ENCODE results near the gene YDJC. TPM values are rescaled to one million over a fixed set of nuclear protein-coding genes. Genes with fewer than 3 reads are reported as not detected.

YDJC gene
- total and polyA plus RNA-seq, 2 experiments from 2014 or later: 53.3 to 83.7 TPM

DNA sequence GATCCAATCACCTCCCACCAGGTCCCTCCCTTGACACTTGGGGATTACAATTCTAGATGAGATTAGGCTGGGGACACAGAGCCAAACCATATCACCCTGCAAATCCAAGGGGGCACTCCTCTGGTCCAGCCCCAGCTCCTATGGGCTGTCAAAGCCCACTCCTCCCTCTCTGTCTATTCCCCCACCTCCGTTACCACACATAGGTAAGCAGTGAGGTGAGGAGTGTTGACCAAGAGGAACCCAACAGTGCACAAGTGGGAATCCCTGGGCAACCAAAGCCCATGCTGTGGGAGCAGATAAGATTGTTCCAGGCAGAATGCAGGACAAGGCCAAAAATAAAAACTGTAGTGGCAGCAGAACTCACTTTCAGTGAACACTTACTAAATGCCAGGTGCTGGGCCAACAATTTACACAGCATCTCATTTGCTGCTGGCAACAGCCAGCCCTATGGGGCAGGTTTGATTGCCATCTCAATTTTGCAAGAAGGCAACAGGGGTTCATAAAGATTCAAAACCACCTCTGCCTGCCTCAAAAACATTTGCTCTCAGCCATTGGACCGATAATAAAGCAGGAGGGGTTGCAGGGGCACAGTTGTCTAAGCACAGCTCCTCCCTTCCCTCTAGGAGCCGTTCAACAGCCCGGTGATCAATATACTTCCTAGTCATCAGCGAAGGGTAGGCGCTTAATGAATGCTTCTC, 21.1 kb upstream of the YDJC start:
- H3K9me2 ChIP-seq (ENCODE audit: insufficient read depth): no peaks in the 10 kb centered on the region
- TF ChIP-seq NANOG (IDR thresholded peaks at IDR 0.05; ENCODE audit: borderline replicate concordance): no peak
- TF ChIP-seq, protein P1, sequence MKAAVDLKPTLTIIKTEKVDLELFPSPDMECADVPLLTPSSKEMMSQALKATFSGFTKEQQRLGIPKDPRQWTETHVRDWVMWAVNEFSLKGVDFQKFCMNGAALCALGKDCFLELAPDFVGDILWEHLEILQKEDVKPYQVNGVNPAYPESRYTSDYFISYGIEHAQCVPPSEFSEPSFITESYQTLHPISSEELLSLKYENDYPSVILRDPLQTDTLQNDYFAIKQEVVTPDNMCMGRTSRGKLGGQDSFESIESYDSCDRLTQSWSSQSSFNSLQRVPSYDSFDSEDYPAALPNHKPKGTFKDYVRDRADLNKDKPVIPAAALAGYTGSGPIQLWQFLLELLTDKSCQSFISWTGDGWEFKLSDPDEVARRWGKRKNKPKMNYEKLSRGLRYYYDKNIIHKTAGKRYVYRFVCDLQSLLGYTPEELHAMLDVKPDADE (IDR thresholded peaks at IDR 0.05): no peak
- TF ChIP-seq, protein P2, sequence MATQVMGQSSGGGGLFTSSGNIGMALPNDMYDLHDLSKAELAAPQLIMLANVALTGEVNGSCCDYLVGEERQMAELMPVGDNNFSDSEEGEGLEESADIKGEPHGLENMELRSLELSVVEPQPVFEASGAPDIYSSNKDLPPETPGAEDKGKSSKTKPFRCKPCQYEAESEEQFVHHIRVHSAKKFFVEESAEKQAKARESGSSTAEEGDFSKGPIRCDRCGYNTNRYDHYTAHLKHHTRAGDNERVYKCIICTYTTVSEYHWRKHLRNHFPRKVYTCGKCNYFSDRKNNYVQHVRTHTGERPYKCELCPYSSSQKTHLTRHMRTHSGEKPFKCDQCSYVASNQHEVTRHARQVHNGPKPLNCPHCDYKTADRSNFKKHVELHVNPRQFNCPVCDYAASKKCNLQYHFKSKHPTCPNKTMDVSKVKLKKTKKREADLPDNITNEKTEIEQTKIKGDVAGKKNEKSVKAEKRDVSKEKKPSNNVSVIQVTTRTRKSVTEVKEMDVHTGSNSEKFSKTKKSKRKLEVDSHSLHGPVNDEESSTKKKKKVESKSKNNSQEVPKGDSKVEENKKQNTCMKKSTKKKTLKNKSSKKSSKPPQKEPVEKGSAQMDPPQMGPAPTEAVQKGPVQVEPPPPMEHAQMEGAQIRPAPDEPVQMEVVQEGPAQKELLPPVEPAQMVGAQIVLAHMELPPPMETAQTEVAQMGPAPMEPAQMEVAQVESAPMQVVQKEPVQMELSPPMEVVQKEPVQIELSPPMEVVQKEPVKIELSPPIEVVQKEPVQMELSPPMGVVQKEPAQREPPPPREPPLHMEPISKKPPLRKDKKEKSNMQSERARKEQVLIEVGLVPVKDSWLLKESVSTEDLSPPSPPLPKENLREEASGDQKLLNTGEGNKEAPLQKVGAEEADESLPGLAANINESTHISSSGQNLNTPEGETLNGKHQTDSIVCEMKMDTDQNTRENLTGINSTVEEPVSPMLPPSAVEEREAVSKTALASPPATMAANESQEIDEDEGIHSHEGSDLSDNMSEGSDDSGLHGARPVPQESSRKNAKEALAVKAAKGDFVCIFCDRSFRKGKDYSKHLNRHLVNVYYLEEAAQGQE (IDR thresholded peaks at IDR 0.05; ENCODE audit: unreplicated experiment): no peak
- no peak for TF ChIP-seq ZNF114 (CRISPR knock-in tag; IDR thresholded peaks at IDR 0.05)
- TF ChIP-seq, protein P3, sequence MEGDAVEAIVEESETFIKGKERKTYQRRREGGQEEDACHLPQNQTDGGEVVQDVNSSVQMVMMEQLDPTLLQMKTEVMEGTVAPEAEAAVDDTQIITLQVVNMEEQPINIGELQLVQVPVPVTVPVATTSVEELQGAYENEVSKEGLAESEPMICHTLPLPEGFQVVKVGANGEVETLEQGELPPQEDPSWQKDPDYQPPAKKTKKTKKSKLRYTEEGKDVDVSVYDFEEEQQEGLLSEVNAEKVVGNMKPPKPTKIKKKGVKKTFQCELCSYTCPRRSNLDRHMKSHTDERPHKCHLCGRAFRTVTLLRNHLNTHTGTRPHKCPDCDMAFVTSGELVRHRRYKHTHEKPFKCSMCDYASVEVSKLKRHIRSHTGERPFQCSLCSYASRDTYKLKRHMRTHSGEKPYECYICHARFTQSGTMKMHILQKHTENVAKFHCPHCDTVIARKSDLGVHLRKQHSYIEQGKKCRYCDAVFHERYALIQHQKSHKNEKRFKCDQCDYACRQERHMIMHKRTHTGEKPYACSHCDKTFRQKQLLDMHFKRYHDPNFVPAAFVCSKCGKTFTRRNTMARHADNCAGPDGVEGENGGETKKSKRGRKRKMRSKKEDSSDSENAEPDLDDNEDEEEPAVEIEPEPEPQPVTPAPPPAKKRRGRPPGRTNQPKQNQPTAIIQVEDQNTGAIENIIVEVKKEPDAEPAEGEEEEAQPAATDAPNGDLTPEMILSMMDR (conservative IDR thresholded peaks at IDR 0.05; ENCODE audit: low read depth in 2 of 2): no peak
- no peak for TF ChIP-seq ZNF331 (CRISPR knock-in tag; IDR thresholded peaks at IDR 0.05; ENCODE audit: low read depth)
- TF ChIP-seq JUNB (IDR thresholded peaks at IDR 0.05; ENCODE audit: unreplicated experiment): no peak
- H3K4me1 Mint-ChIP-seq: peaks cover 21% of the 10 kb centered on the region; the same call in 2 of the 3 replicates
- peak overlapping the region; percentile 88 for H3K27ac ChIP-seq (ENCODE audit: low read depth)
- peaks cover 37% of the 10 kb centered on the region for H3K36me3 Mint-ChIP-seq (ENCODE audit: low read depth)
- H3K4me2 ChIP-seq: peak overlapping the region; percentile 87
- peaks cover 19% of the 10 kb centered on the region for H3K4me1 ChIP-seq (ENCODE audit: insufficient read depth)
- H3K27ac Mint-ChIP-seq: peak overlapping the region; percentile 97
- H3K27me3 Mint-ChIP-seq (ENCODE audit: insufficient read depth, low read depth, poor library complexity): peaks cover 10% of the 10 kb centered on the region
- ATAC-seq: peak; percentile 8
- peak overlapping the region; percentile 95 for H2AFZ ChIP-seq
- H3K79me2 ChIP-seq (replicated peaks; ENCODE audit: insufficient read depth): peaks cover 7% of the 10 kb centered on the region
- H3K27me3 ChIP-seq (ENCODE audit: insufficient read depth): no peaks in the 10 kb centered on the region
- H3K4me3 Mint-ChIP-seq: peak overlapping the region; percentile 94
- DNase-seq (ENCODE audit: low spot score): peak; percentile 40
- H3K36me3 ChIP-seq (ENCODE audit: insufficient read depth): peaks cover 13% of the 10 kb centered on the region; the same call in 1 of the 2 replicates
- H4K20me1 ChIP-seq (replicated peaks; ENCODE audit: insufficient read depth): no peaks in the 10 kb centered on the region; the same call in 1 of the 2 replicates
- H3F3A ChIP-seq (replicated peaks; ENCODE audit: low read depth): peaks cover 36% of the 10 kb centered on the region
- H3K4me3 ChIP-seq: peak overlapping the region; percentile 62
- no peaks in the 10 kb centered on the region for H3K9me3 Mint-ChIP-seq

DNA sequence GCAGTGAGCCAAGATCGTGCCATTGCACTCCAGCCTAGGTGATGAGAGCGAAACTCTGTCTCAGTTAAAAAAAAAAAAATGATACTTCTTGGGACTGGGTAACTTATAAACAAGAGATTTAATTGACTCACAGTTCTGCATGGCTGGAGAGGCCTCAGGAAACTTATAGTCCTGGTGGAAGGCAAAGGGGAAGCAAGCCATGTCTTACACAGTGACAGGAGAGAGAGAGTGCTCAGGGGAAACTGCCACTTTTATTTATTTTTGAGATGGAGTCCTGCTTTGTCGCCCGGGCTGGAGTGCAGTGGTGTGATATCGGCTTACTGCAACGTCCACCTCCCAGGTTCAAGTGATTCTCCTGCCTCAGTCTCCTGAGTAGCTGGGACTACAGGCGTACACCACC, 20.5 kb upstream of the YDJC start:
- TF ChIP-seq CREB1 (CRISPR knock-in tag; IDR thresholded peaks at IDR 0.05; ENCODE audit: low read depth): no peak
- no peak for TF ChIP-seq NANOG (IDR thresholded peaks at IDR 0.05; ENCODE audit: borderline replicate concordance)
- peaks cover 10% of the 10 kb centered on the region for H3K27me3 Mint-ChIP-seq (ENCODE audit: insufficient read depth, low read depth, poor library complexity)
- no peak overlapping the region; the same call in 1 of the 2 replicates for H3K4me3 ChIP-seq
- DNase-seq (ENCODE audit: low spot score) (no peak), ATAC-seq (no peak)
- peaks cover 31% of the 10 kb centered on the region for H3F3A ChIP-seq (replicated peaks; ENCODE audit: low read depth)
- H3K27me3 ChIP-seq (ENCODE audit: insufficient read depth): no peaks in the 10 kb centered on the region
- H3K36me3 Mint-ChIP-seq (ENCODE audit: low read depth): peaks cover 40% of the 10 kb centered on the region
- H4K20me1 ChIP-seq (replicated peaks; ENCODE audit: insufficient read depth): no peaks in the 10 kb centered on the region; the same call in 1 of the 2 replicates
- peak overlapping the region; percentile 87 for H3K4me2 ChIP-seq
- peaks cover 21% of the 10 kb centered on the region; the same call in 2 of the 3 replicates for H3K4me1 Mint-ChIP-seq
- no peak overlapping the region for H3K27ac ChIP-seq (ENCODE audit: low read depth)
- no peak overlapping the region for H2AFZ ChIP-seq
- peaks cover 7% of the 10 kb centered on the region for H3K79me2 ChIP-seq (replicated peaks; ENCODE audit: insufficient read depth)
- peaks cover 19% of the 10 kb centered on the region for H3K4me1 ChIP-seq (ENCODE audit: insufficient read depth)
- H3K9me3 Mint-ChIP-seq: no peaks in the 10 kb centered on the region
- H3K27ac Mint-ChIP-seq: no peak overlapping the region
- no peaks in the 10 kb centered on the region for H3K9me2 ChIP-seq (ENCODE audit: insufficient read depth)
- peak overlapping the region; percentile 94 for H3K4me3 Mint-ChIP-seq
- H3K36me3 ChIP-seq (ENCODE audit: insufficient read depth): peaks cover 12% of the 10 kb centered on the region; the same call in 1 of the 2 replicates
